GM18951 (cell line): ENCODE measurements around the gene PMEPA1.

Source experiments
- POLR2A ChIP-seq: IDR thresholded peaks from 4 replicates; pipeline ENCODE4 v1.6.1; 2011; ENCODE audit warnings: mild to moderate bottlenecking; ENCODE audit not compliant: insufficient read length, insufficient read depth; ENCODE audit errors: extremely low read depth
- in situ Hi-C: fragments of 300-500 bp; cut with MboI; formaldehyde crosslinking; loops from one replicate; pipeline ENCODE4 v1.12.0; 2022; ENCODE audit warnings: low sequenced_read_pairs, mixed read lengths, inconsistent platforms; ENCODE audit not compliant: unreplicated experiment

The PMEPA1 gene, protein sequence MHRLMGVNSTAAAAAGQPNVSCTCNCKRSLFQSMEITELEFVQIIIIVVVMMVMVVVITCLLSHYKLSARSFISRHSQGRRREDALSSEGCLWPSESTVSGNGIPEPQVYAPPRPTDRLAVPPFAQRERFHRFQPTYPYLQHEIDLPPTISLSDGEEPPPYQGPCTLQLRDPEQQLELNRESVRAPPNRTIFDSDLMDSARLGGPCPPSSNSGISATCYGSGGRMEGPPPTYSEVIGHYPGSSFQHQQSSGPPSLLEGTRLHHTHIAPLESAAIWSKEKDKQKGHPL

DNA sequence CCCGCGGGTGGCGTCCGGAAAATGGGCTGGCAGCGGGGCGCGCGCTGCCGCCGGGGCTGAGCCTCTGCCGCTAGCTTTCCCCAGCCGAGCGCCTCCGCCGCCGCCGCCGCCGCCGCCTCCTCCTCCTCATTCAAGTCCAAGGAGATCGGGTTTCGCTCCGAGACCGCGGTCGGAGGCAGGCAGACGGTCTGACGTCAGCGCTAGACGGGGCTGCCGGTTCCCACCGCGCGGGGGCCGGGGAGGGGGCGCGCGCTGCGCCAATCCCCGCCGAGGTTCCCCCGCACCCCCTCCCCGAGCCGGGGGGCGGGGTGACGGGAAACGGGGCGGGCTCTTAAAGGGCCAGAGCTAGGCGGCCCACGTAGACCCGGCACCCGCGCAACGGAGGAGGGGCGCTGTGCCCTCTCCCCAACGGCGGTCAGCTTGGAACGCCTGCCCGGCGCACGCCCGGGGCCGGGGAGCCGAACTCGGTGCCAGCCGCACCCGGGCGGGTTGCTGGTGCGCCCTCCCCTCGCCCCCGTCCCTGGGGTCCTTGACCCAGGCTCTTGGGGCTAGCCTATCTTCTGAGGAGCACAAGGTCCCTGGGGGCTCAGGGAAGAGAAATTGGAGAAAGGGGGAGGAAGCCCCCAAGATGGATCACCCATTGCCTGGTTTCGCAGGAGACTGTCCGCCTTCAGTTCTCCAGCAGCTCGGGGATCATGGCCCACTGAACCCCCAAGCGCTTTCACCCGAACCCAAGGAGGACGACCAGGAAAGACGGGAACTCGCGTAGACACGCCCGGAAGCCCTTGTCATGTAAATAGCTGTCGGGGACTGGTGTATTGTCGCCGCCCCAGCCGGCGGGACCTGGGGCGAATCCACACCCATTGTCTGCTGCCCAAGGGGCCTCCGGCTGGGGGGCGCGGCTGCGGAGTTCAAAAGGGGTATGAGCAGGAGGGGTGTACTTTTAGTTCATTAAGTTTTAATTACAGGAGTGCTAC, at the start of gene PMEPA1:
TSS of gene PMEPA1 (minus strand) at position 193 of the 977 bp plus-strand sequence. CDS start 433 bp downstream, outside the sequence.
- in situ Hi-C loops, result no loop called here
- TF ChIP-seq POLR2A, result no peak

GRCh38 chr20:57757767-57758166, 48.0 kb upstream of the PMEPA1 start:
- in situ Hi-C loops, result no loop called here
- no peak for TF ChIP-seq POLR2A

- in situ Hi-C loops, result no loop called here
- TF ChIP-seq POLR2A, result no peak
Observed at GRCh38 chr20:57756921-57757320, 47.1 kb upstream of the PMEPA1 start.

DNA sequence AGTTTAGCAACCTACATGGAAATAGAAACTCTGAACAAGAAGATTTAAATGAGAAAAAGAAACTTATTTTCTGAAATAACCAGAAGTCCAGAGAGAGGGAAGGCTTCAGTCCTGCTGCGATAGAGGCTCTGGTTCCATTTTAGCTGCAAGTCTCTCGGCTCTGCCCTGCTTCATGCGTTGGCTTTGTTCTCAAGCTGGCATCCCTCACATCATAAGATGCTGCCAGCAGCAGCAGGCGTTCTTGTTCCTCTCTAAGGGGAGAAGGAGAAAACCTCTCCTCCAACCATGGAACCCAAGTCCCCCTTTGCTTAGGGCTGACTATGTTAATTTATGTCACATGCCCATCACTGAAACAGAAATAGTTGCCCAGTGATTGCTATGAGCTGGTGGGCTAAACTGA, 46.4 kb upstream of the PMEPA1 start:
- in situ Hi-C loops, result no loop called here

DNA sequence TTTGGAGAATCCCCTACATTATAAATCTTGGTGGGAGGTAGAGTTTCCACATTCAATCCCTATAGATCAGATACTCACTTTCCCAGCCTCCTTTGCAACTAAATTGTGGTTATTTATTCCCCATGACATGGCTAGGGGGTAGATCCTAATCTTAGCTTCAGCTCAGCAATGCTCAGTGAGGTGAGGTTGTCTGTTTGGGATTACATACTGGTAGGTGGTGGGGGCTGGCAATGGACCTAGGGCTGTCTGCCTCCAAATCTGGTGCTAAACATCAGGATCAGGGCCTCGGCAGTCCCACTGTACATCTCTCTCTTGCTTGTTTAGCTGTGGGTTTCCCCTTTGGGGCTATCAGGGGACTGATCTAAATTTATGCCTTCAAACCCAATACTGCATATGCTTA, 45.8 kb upstream of the PMEPA1 start:
- in situ Hi-C loops, result no loop called here
- no peak for TF ChIP-seq POLR2A

More for the DNA sequence above, 46.4 kb upstream of the PMEPA1 start:
- TF ChIP-seq POLR2A, result no peak

GRCh38 chr20:57754190-57754589, 44.4 kb upstream of the PMEPA1 start:
- in situ Hi-C loops, result no loop called here
- no peak for TF ChIP-seq POLR2A

DNA sequence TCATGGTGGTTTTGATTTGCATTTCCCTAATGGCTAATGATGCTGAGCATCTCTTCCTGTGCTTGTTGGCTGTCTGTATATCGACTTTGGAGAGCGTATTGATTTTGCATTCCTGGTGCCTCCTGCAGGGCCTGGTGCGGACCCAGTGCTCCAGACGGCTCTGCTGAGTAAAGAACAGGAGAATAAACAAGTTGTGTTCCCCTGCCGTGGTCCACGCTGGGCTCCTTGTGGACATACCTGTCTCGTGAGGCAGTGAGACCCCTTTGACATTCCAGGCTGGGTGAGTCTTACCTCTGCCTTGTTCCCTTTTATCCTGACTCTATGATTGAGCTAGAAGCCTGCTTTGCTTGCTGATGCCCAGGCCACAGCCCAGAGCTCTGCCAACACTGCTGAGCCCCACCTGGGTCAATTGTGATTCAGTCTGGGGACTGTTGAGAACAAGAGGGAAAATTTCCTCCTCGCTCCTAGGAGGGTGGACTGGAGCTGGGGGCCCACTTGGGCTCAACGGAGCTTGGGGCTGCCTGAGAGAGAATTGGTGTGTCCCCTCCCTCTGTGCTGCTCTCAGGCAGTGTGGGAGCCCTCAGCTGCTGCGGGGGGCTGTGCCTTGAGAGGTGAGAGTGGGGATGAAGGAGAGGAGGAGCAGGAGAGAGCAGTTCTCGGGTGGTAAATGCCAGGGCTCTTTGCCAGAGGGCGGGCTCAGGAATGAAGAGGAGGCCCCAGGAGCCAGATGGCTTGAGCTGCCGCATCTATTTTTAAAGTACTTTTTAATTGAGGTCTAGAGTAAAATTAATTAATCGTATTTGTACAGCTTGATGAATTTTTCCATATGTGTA, 43.7 kb upstream of the PMEPA1 start:
- no peak for TF ChIP-seq POLR2A
- in situ Hi-C loops, result no loop called here

- TF ChIP-seq POLR2A, result no peak
- in situ Hi-C loops, result no loop called here
Observed at GRCh38 chr20:57751411-57751810, 41.6 kb upstream of the PMEPA1 start.

DNA sequence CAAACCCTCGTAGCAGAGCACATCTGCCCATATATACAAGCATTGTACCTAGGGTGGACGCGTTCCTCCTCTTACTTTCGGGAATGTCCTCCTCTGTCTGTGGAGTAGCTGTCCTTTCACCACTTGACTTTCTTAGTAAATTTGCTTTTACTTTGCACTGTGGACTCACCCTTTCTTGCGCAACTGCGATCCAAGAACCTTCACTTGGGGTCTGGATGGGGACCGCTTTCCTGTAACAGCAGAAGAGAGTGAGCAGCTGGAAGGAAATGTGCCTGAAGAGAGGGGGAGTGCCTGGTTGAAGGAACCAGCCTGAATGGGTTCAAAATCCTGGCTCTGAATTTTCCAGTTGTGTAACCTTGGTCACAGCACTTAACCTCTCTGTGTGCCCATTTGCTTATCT, 40.1 kb upstream of the PMEPA1 start:
- in situ Hi-C loops, result no loop called here

DNA sequence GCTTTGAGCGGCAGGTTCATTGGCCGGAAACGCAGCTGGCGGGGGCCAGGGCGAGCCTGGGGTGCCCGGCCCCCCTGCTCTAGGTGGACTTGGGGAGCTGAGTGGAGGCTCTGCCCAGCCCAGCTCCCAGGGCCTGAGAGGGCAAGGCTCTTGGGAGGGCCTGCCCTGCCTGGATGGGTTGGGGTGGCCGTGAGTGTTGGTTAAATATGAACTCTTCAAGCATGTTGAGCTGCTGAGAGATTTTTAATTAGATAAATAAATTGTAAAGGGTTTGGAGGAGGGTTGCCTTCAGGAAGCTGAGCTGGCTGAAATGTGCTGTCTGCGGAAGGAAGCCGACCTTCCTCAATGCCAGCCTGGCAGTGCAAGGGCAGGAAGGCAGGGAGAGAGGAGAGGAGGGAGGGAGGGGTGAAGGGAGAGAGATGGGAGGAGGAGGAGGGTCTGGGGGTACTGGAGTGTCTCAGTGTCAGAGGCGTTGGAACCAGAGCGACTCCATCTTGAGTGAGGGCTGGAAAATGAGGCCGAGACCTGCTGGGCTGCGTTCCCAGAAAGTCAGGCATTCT, 39.4 kb upstream of the PMEPA1 start:
- TF ChIP-seq POLR2A, result no peak
- in situ Hi-C loops, result no loop called here

More for the DNA sequence above, 40.1 kb upstream of the PMEPA1 start:
- no peak for TF ChIP-seq POLR2A

DNA sequence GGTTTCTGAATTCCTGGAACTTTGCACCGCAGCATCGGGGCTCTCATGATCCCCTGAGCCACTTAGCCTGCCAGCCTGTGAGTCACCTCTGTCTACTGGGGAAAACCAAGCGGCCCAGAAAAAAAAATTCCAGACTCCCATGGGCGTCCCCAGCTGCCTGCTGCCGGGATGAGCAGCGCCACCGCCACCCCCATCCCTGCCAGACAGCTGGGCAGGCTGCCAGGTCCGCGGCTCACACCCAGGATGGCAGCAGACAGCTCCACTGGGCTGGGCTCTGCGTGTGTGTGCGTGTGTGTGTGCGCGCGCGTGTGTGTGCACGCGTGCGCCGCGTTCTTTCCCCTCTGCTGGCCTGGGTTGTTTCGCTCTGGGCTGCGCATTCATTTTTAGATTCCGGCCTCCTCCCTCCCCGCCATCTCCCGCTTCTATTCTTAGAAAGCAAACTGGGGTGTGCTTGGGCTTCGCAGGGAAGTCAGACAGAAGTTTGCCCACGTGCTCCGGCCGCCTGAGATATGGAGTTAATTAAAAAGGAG, 38.9 kb upstream of the PMEPA1 start:
- no peak for TF ChIP-seq POLR2A
- in situ Hi-C loops, result no loop called here

- TF ChIP-seq POLR2A, result no peak
- in situ Hi-C loops, result no loop called here
Observed at GRCh38 chr20:57747861-57748481, 38.2 kb upstream of the PMEPA1 start.
